ENCODE measurements around the gene SORBS1.

- TF ChIP-seq POLR2A (IDR thresholded peaks at IDR 0.05) = no peak
- no peak for TF ChIP-seq CTCF (IDR thresholded peaks at IDR 0.05)
Observed at GRCh38 chr10:95572131-95572820, 11.1 kb upstream of the SORBS1 start.
